Measurements from ENCODE around the gene SRR.
"Not testable (repeated sequence)": the region's sequence is repeated elsewhere in the genome, so short reads cannot be mapped to it uniquely, and the experiment has no call there.

DNA sequence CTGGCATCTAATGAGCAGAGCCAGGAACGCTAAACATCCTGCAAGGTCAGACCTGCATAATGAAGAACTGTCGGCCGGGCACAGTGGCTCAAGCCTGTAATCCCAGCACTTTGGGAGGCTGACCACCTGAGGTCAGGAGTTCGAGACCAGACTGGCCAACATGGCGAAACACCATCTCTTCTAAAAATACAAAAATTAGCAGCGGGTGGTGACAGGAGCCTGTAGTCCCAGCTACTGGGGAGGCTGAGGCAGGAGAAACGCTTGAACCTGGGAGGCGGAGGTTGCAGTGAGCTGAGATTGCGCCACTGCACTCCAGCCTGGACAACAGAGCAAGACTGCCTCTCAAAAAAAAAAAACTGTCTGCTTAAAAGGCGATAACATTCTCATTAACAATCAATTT lies 38.6 kb upstream of the SRR start:
- not testable (repeated sequence) for TF ChIP-seq CTBP1 (IDR thresholded peaks at IDR 0.05; ENCODE audit: borderline replicate concordance); ZNF384 (IDR thresholded peaks at IDR 0.05); ELF4 (IDR thresholded peaks at IDR 0.05)
